ENCODE results near the gene ADAT1. TPM values are rescaled to one million over a fixed set of nuclear protein-coding genes. Genes with fewer than 3 reads are reported as not detected.

ADAT1 gene
- total and polyA plus RNA-seq, 10 of the 15 experiments (the other 5 are each of a cell fraction or from before 2014, with no cell fraction given), result 26.2 to 77.4 (median 55.8) TPM

DNA sequence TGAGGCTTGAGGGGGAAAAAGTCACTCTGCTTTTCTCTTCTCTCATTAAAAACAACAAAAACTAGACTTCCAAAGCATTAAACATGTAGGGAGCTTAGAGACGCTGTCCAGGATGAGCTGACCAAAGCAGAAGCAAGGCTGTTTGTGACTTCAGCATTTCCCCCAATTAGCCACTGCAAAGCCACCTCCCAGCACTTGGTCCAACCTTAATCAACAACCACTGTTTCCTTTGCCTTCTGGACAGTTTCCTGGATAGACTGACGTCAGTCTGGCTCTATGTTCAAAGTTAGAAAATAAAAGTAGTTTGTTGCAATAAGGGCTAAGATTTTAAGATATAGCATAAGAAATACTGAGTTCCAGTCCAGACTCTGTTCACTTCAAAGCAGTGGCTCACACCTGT lies 70.1 kb downstream of the ADAT1 start (continued):
- TF ChIP-seq, protein P1, sequence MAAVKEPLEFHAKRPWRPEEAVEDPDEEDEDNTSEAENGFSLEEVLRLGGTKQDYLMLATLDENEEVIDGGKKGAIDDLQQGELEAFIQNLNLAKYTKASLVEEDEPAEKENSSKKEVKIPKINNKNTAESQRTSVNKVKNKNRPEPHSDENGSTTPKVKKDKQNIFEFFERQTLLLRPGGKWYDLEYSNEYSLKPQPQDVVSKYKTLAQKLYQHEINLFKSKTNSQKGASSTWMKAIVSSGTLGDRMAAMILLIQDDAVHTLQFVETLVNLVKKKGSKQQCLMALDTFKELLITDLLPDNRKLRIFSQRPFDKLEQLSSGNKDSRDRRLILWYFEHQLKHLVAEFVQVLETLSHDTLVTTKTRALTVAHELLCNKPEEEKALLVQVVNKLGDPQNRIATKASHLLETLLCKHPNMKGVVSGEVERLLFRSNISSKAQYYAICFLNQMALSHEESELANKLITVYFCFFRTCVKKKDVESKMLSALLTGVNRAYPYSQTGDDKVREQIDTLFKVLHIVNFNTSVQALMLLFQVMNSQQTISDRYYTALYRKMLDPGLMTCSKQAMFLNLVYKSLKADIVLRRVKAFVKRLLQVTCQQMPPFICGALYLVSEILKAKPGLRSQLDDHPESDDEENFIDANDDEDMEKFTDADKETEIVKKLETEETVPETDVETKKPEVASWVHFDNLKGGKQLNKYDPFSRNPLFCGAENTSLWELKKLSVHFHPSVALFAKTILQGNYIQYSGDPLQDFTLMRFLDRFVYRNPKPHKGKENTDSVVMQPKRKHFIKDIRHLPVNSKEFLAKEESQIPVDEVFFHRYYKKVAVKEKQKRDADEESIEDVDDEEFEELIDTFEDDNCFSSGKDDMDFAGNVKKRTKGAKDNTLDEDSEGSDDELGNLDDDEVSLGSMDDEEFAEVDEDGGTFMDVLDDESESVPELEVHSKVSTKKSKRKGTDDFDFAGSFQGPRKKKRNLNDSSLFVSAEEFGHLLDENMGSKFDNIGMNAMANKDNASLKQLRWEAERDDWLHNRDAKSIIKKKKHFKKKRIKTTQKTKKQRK (IDR thresholded peaks at IDR 0.05; ENCODE audit: low read depth, low read length), result no peak
- TF ChIP-seq DPF2 (IDR thresholded peaks at IDR 0.05) (no peak), POLR2AphosphoS2 (IDR thresholded peaks at IDR 0.05; ENCODE audit: low read depth, low read length) (no peak), HCFC1 (IDR thresholded peaks at IDR 0.05; ENCODE audit: low read length) (no peak), FOXK2 (IDR thresholded peaks at IDR 0.05) (no peak), PAX8 (IDR thresholded peaks at IDR 0.05) (no peak), SMAD5 (IDR thresholded peaks at IDR 0.05; ENCODE audit: low read depth) (no peak), ATF7 (IDR thresholded peaks at IDR 0.05; ENCODE audit: low read depth) (no peak), EED (IDR thresholded peaks at IDR 0.05; ENCODE audit: low read depth) (no peak)
- TF ChIP-seq, protein P2, sequence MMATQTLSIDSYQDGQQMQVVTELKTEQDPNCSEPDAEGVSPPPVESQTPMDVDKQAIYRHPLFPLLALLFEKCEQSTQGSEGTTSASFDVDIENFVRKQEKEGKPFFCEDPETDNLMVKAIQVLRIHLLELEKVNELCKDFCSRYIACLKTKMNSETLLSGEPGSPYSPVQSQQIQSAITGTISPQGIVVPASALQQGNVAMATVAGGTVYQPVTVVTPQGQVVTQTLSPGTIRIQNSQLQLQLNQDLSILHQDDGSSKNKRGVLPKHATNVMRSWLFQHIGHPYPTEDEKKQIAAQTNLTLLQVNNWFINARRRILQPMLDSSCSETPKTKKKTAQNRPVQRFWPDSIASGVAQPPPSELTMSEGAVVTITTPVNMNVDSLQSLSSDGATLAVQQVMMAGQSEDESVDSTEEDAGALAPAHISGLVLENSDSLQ (IDR thresholded peaks at IDR 0.05), result no peak

Data from GM12878 (cell line).